OCI-LY7 (cell line): ENCODE measurements around the gene CDK2AP2. TPM values are rescaled to one million over a fixed set of nuclear protein-coding genes. Genes with fewer than 3 reads are reported as not detected.
A peak's percentile ranks its signal among the peaks of the same experiment; 100 is the strongest.

ENCODE experiments used
- BruUV-seq: library from RNA; stranded (reverse); fragments of 400-500 nt; replicated peaks from 2 replicates; lab custom pipeline; 2021; lab: Mats Ljungman, UMichigan
- CTCF ChIA-PET: fragments of 300-600 bp; sonication (Branson Sonifier 250); formaldehyde crosslinking; loops from one replicate; lab custom pipeline; 2022; ENCODE audit warnings: antibody characterized with exemption; ENCODE audit not compliant: unreplicated experiment; lab: Charles Lee
- POLR2A ChIA-PET: fragments of 300-600 bp; sonication (Branson Sonifier 250); formaldehyde crosslinking; loops from one replicate; lab custom pipeline; 2022; ENCODE audit warnings: antibody characterized with exemption; lab: Charles Lee
- DNase-seq: peaks from one replicate; pipeline ENCODE4 v3.0.0-alpha.2; 2015; ENCODE audit warnings: low spot score
- H2AFZ ChIP-seq: fragments of 200-600 bp; sonication (generic), shearing (Covaris generic); 2 replicates; pipeline ENCODE4 v1.6.1; 2014; ENCODE audit warnings: mild to moderate bottlenecking, antibody characterized with exemption, low read length, moderate library complexity
- H3K27ac ChIP-seq: fragments of 200-600 bp; sonication (generic); 2 replicates; pipeline ENCODE4 v1.5.1; 2014; ENCODE audit warnings: mixed run types, low read depth, mild to moderate bottlenecking, moderate library complexity, low read length, inconsistent platforms; ENCODE audit not compliant: poor library complexity, severe bottlenecking
- H3K36me3 ChIP-seq: fragments of 200-600 bp; sonication (generic); 2 replicates; pipeline ENCODE4 v1.6.1; 2014; ENCODE audit warnings: mild to moderate bottlenecking, antibody characterized with exemption, low read length, moderate library complexity, mixed read lengths; ENCODE audit not compliant: insufficient read depth
- H3K4me1 ChIP-seq: fragments of 200-600 bp; sonication (generic); 2 replicates; pipeline ENCODE4 v1.5.1; 2014; ENCODE audit warnings: mild to moderate bottlenecking, low read length; ENCODE audit not compliant: insufficient read depth, poor library complexity, severe bottlenecking
- H3K4me2 ChIP-seq: fragments of 200-600 bp; sonication (generic); 2 replicates; pipeline ENCODE4 v1.6.1; 2014; ENCODE audit warnings: mild to moderate bottlenecking, low read length
- H3K4me3 ChIP-seq: fragments of 200-600 bp; sonication (generic); 2 replicates; pipeline ENCODE4 v1.5.1; 2014; ENCODE audit warnings: mild to moderate bottlenecking, low read depth, low read length; ENCODE audit not compliant: poor library complexity, severe bottlenecking
- H3K79me2 ChIP-seq: fragments of 200-600 bp; sonication (generic); 2 replicates; pipeline ENCODE4 v1.6.1; 2016; ENCODE audit warnings: low read depth, mild to moderate bottlenecking, low read length, moderate library complexity, mixed read lengths; ENCODE audit not compliant: insufficient read depth
- H3K9me2 ChIP-seq: fragments of 200-600 bp; sonication (generic); 2 replicates; pipeline ENCODE4 v1.6.1; 2016; ENCODE audit warnings: mild to moderate bottlenecking, low read length, mixed read lengths; ENCODE audit not compliant: insufficient read depth
- H3K9me3 ChIP-seq: fragments of 200-600 bp; sonication (generic); 2 replicates; pipeline ENCODE4 v1.6.1; 2014; ENCODE audit warnings: mild to moderate bottlenecking, mixed run types, low read length, mixed read lengths
- H4K20me1 ChIP-seq: fragments of 200-600 bp; sonication (generic); 2 replicates; pipeline ENCODE4 v1.6.1; 2014; ENCODE audit warnings: mild to moderate bottlenecking, antibody characterized with exemption, low read length, moderate library complexity, mixed read lengths; ENCODE audit not compliant: insufficient read depth
- CTCF ChIP-seq: fragments of 200-600 bp; sonication (generic); conservative IDR thresholded peaks from 2 replicates; pipeline ENCODE4 v1.5.1; 2014; ENCODE audit warnings: mild to moderate bottlenecking, antibody characterized with exemption, low read length, moderate library complexity, mixed read lengths
- EZH2phosphoT487 ChIP-seq: fragments of 200-600 bp; sonication (generic); IDR thresholded peaks from 2 replicates; pipeline ENCODE4 v1.6.1; 2018; ENCODE audit warnings: low read depth, borderline replicate concordance, mild to moderate bottlenecking, mixed run types, antibody characterized with exemption, low read length, moderate library complexity, mixed read lengths
- intact Hi-C: fragments of 100-400 bp; cut with micrococcal nuclease; formaldehyde crosslinking; loops from one replicate; pipeline ENCODE4 v1.10.0; 2022; ENCODE audit not compliant: unreplicated experiment
- total RNA-seq, 2 experiments: library from RNA; depleted of rRNA in 1 of 2; stranded (reverse); fragments of >200 nt in 1 of 2; shearing (Covaris generic) in 1 of 2; gene quantifications; 2 replicates each; pipeline ENCODE4 v1.2.3, GENCODE V29; 2014 to 2022

Gene CDK2AP2
- total RNA-seq, 2 experiments from 2014 or later: 71.5 to 90.2 TPM

GRCh38 chr11:67489885-67490726 lies 17.9 kb downstream of the CDK2AP2 start:
- no peaks in the 10 kb centered on the region for H3K9me2 ChIP-seq
- CTCF ChIA-PET: no interaction called here
- H3K9me3 ChIP-seq: no peaks in the 10 kb centered on the region
- H3K27ac ChIP-seq: no peak overlapping the region
- intact Hi-C loops: no loop called here
- no peak overlapping the region for H3K4me3 ChIP-seq
- H3K79me2 ChIP-seq: peaks cover 13% of the 10 kb centered on the region; the same call in 1 of the 2 replicates
- H2AFZ ChIP-seq: no peak overlapping the region
- H3K4me1 ChIP-seq: peaks cover 19% of the 10 kb centered on the region
- no peak overlapping the region for H3K4me2 ChIP-seq
- TF ChIP-seq CTCF (no peak), EZH2phosphoT487 (no peak)
- POLR2A ChIA-PET: no interaction called here
- no peak for DNase-seq
- TSS peak; percentile 82 for BruUV-seq
- H4K20me1 ChIP-seq: no peaks in the 10 kb centered on the region
- H3K36me3 ChIP-seq: peaks cover 68% of the 10 kb centered on the region

GRCh38 chr11:67489203-67489884 lies 18.6 kb downstream of the CDK2AP2 start:
- CTCF ChIA-PET: no interaction called here
- TF ChIP-seq EZH2phosphoT487 (no peak), CTCF (no peak)
- Histone ChIP-seq H3K4me3 (no peak overlapping the region), H3K9me3 (no peaks in the 10 kb centered on the region), H3K4me1 (peaks cover 27% of the 10 kb centered on the region), H2AFZ (no peak overlapping the region), H3K4me2 (no peak overlapping the region), H3K79me2 (peaks cover 17% of the 10 kb centered on the region; the same call in 1 of the 2 replicates), H4K20me1 (no peaks in the 10 kb centered on the region), H3K36me3 (peaks cover 68% of the 10 kb centered on the region), H3K27ac (no peak overlapping the region), H3K9me2 (no peaks in the 10 kb centered on the region)
- BruUV-seq: no TSS peak
- intact Hi-C loops: no loop called here
- DNase-seq: no peak
- POLR2A ChIA-PET: no interaction called here
